Neutrophil (primary cell): ENCODE data around the gene MYO3B.

ENCODE experiments used
- H3K27ac ChIP-seq: fragments of 200-600 bp; sonication (generic); 2 replicates; pipeline ENCODE4 v1.5.1; 2016; ENCODE audit warnings: mild to moderate bottlenecking, moderate library complexity
- H3K27me3 ChIP-seq: fragments of 200-600 bp; sonication (generic); 2 replicates; pipeline ENCODE4 v1.6.0; 2016; ENCODE audit warnings: mild to moderate bottlenecking
- H3K36me3 ChIP-seq: fragments of 200-600 bp; sonication (generic); 2 replicates; pipeline ENCODE4 v1.5.1; 2017
- H3K4me1 ChIP-seq, 2 experiments: fragments of 200-600 bp in 1 of 2; sonication (generic) in 1 of 2; 1 replicate in 1 of 2; 2 replicates in 1 of 2; pipeline versions ENCODE4 v1.5.1 to v1.6.1; 2013 to 2016; ENCODE audit warnings: low read depth in 1 of 2, low read length in 1 of 2, mild to moderate bottlenecking in 1 of 2, moderate library complexity in 1 of 2; ENCODE audit not compliant: control insufficient read depth in 1 of 2, insufficient read depth in 1 of 2
- H3K4me3 ChIP-seq, 2 experiments: fragments of 200-600 bp in 1 of 2; sonication (generic) in 1 of 2; 1 replicate in 1 of 2; 2 replicates in 1 of 2; pipeline ENCODE4 v1.5.1; 2013 to 2016; ENCODE audit warnings: low read depth in 1 of 2, low read length in 1 of 2, mild to moderate bottlenecking in 1 of 2, moderate library complexity in 1 of 2
- H3K9me3 ChIP-seq: fragments of 200-600 bp; sonication (generic); 2 replicates; pipeline ENCODE4 v1.5.1; 2016
- TF ChIP-seq, protein P1 (sequence below): fragments of 200-600 bp; sonication (generic); IDR thresholded peaks from 2 replicates; pipeline ENCODE4 v1.5.1; 2016; ENCODE audit warnings: antibody characterized with exemption

The MYO3B gene

DNA sequence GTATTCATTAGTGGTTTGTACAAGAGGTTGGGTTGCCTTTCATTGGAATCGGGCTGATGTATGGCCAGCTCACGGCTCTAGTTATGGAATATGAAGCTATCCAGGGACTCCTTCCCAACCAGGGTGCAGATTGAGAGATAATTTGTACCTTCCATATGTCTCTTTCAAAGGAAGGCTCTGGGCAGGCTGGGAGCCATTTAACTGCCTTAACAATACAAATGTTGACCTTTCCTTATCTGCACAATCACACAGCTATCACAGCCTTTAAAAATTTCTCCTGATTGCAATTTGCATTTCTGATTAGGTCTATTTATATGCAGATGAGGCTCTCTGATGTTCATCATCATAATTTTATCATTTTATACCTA, 58.7 kb downstream of the MYO3B start:
- H3K36me3 ChIP-seq, result no peaks in the 10 kb centered on the region
- H3K4me1 ChIP-seq, result no peaks in the 10 kb centered on the region
- TF ChIP-seq, protein P1, sequence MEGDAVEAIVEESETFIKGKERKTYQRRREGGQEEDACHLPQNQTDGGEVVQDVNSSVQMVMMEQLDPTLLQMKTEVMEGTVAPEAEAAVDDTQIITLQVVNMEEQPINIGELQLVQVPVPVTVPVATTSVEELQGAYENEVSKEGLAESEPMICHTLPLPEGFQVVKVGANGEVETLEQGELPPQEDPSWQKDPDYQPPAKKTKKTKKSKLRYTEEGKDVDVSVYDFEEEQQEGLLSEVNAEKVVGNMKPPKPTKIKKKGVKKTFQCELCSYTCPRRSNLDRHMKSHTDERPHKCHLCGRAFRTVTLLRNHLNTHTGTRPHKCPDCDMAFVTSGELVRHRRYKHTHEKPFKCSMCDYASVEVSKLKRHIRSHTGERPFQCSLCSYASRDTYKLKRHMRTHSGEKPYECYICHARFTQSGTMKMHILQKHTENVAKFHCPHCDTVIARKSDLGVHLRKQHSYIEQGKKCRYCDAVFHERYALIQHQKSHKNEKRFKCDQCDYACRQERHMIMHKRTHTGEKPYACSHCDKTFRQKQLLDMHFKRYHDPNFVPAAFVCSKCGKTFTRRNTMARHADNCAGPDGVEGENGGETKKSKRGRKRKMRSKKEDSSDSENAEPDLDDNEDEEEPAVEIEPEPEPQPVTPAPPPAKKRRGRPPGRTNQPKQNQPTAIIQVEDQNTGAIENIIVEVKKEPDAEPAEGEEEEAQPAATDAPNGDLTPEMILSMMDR, result no peak
- no peak overlapping the region for H3K4me3 ChIP-seq
- no peak overlapping the region for H3K27ac ChIP-seq
- H3K9me3 ChIP-seq, result no peaks in the 10 kb centered on the region
- peaks cover 55% of the 10 kb centered on the region for H3K27me3 ChIP-seq

DNA sequence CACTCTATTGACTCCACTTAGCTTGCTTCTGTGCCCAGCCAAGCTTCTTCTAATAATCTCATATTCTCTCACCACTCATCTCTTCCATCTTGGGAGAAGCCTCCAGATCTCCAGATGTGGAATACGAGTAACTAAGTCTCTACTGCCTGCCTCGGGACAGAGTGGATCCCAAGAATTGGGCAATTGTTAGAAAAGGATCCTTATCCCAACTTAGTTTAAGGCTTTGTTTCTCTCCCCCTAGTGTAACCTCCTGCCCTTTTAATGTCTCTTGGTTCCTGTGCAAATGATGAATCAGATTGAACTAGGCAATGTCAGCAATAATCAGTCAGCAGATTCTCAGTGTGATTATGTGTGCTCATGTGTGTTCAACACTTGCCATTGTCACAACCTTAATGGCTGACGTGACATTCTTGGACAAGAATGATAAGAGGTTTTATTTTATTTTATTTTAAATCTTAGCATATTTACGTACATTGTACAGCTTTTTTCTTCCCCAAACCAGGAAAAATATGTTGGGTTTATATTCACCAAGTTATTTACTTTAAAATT, 59.7 kb downstream of the MYO3B start:
- Histone ChIP-seq H3K27ac (no peak overlapping the region), H3K27me3 (peaks cover 65% of the 10 kb centered on the region), H3K4me1 (no peaks in the 10 kb centered on the region), H3K4me3 (no peak overlapping the region), H3K9me3 (no peaks in the 10 kb centered on the region), H3K36me3 (no peaks in the 10 kb centered on the region)
- TF ChIP-seq, protein P1, result no peak

DNA sequence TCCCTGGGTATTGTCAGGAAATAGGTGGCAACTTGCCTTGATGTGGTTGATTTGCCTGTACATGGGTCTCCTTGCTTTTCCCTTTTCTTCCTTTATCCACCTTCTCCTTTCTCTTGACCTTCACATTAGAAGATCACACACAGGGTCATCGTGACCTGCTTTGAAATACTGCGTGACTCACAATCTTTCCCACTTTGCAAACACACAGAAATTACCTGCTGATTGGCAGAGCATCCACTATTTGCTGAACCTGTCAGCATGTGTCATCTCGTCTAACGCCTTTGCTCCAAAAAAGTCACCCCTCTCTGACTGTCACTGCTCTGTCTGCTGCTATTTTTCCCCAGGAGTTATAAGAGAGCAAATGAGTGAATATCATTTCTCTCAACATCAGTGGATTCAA, 60.8 kb downstream of the MYO3B start:
- Histone ChIP-seq H3K4me3 (no peak overlapping the region), H3K4me1 (no peaks in the 10 kb centered on the region), H3K9me3 (no peaks in the 10 kb centered on the region), H3K27ac (no peak overlapping the region), H3K36me3 (no peaks in the 10 kb centered on the region), H3K27me3 (peaks cover 76% of the 10 kb centered on the region)
- TF ChIP-seq, protein P1, result no peak

DNA sequence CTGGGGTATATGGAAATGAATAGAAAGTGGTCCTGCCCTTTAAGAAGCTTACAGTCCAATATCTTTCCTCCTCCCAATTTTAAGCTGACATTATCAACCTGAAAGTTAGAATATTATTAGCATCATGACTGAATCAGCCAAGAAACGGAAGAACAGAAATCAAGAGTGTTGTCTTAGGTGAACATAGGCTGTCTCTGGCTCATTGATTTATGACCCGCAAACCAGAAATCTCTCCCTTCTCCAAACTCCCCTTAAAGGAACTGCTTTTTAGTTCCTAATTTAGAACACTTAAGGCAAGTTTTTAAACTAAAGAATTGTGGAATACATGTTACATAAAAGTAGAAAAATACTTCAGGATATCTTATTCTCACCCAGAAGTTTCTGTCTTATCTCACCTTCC, 62.7 kb downstream of the MYO3B start:
- Histone ChIP-seq H3K36me3 (no peaks in the 10 kb centered on the region), H3K27ac (no peak overlapping the region), H3K9me3 (no peaks in the 10 kb centered on the region), H3K27me3 (peaks cover 77% of the 10 kb centered on the region), H3K4me1 (no peaks in the 10 kb centered on the region), H3K4me3 (no peak overlapping the region)
- TF ChIP-seq, protein P1, result no peak

DNA sequence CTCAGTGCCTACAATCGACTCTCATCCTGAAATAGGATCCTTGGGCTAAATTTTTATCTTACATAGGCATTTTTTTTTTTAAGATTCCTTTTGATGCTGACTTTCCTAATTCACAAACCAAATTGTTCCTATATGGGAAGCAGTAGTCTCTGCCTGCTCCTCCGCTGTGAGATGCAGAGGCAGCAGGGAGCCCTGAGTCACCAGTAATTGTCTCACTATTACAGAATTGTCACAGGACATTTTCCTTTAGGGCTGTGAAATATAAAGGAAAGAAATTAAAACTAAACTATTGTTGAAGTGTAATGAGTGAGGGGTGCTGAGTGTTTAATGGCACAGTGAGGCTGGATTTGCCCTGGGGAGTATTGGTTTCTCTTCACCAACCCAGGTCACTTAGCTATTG, 63.8 kb downstream of the MYO3B start:
- peaks cover 3 to 5% of the 10 kb centered on the region in 2 experiments for H3K4me1 ChIP-seq
- H3K27me3 ChIP-seq, result peaks cover 71% of the 10 kb centered on the region
- H3K27ac ChIP-seq, result no peak overlapping the region
- no peaks in the 10 kb centered on the region for H3K9me3 ChIP-seq
- no peak overlapping the region for H3K4me3 ChIP-seq
- H3K36me3 ChIP-seq, result no peaks in the 10 kb centered on the region
- TF ChIP-seq, protein P1, result no peak
